Measurements from ENCODE around the gene PLCG1.

DNA sequence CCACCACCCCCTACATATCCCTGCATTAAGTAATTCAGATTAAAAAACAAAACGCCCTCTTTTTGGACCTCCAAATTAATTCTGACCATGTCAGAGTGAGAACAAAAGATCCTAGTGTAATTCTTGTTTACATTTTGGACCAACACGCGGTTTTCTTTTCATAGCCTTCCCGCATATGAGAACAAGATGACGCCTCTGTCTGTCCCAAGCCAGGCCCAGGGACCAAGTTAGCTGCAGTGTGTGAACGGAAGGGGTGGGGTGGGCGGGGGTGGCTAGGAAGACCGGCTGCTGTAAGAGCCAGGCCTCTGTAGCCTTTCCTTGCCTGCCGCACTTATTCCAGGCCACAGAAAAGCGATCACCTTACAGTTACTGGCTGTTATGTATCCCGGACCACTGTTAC, 68.0 kb downstream of the PLCG1 start:
- TF ChIP-seq POLR2A (IDR thresholded peaks at IDR 0.05; ENCODE audit: extremely low read depth, insufficient read length) (no peak), CTCF (IDR thresholded peaks at IDR 0.05; ENCODE audit: low read depth, low read length) (no peak), MYC (IDR thresholded peaks at IDR 0.05; ENCODE audit: low read depth, low read length) (no peak), MAX (IDR thresholded peaks at IDR 0.05; ENCODE audit: low read depth, low read length) (no peak)

All from NB4 (cell line).